Testis (tissue), 2 donors: Measurements from ENCODE around the gene CAPN6.

Experiments
- CTCF ChIP-seq, 3 experiments: fragments of 450-650 bp in 2 of 3; fragments of 200-600 bp in 1 of 3; sonication (generic) in 1 of 3; IDR thresholded peaks; one replicate each; pipeline ENCODE4 v1.5.1; 2016 to 2019; ENCODE audit warnings: antibody characterized with exemption in 3 of 3, mild to moderate bottlenecking in 2 of 3, moderate library complexity in 1 of 3
- POLR2A ChIP-seq: fragments of 450-650 bp; IDR thresholded peaks from one replicate; pipeline ENCODE4 v1.6.1; 2017; ENCODE audit warnings: antibody characterized with exemption, mild to moderate bottlenecking, moderate library complexity

DNA sequence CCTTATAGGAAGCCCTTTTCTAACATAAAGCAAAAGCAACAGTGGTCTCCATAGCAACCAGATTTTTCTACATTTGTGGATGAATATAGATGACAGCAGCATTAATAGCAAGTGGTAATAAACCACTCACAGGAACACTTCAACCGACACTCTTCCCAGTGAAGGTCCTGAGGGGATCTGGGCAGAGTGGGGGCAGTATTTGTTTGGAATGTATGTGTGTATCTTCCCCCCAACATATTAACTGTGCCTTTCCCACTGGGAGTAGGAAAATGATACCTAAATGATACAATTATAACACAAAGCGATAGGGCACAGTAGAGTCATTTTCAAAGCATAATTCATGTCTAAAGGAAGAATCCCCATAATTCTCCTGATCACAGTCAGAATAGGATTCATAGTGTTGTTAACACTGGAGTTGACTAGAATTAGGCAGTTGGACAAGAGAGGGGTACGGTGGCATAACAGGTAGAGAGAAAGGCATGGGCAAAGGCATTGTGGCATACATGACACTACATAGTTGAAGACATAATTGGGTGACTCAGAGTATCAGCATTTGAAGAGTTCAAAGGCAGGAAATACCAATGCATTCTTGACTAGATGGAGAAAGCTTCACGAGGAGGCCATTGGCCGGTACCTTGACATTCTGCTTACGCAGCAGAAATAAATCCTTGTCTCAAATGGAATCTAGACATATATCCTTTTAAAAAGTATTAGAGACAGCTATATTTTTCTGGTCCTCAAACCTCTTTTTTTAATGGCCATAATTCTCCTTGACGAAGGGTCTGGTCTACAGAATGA lies 15.2 kb downstream of the CAPN6 start:
- TF ChIP-seq CTCF (IDR thresholded peaks at IDR 0.05) (no peak), POLR2A (no peak)
